GM18907 (cell line): ENCODE measurements around the gene CHRD.

Experiments
- ATAC-seq: cut with Tn5 transposase; IDR thresholded peaks from one replicate; pipeline ENCODE4 v1.9.1; 2021; ENCODE audit warnings: mild to moderate bottlenecking, moderate library complexity; ENCODE audit not compliant: unreplicated experiment

The CHRD gene

DNA sequence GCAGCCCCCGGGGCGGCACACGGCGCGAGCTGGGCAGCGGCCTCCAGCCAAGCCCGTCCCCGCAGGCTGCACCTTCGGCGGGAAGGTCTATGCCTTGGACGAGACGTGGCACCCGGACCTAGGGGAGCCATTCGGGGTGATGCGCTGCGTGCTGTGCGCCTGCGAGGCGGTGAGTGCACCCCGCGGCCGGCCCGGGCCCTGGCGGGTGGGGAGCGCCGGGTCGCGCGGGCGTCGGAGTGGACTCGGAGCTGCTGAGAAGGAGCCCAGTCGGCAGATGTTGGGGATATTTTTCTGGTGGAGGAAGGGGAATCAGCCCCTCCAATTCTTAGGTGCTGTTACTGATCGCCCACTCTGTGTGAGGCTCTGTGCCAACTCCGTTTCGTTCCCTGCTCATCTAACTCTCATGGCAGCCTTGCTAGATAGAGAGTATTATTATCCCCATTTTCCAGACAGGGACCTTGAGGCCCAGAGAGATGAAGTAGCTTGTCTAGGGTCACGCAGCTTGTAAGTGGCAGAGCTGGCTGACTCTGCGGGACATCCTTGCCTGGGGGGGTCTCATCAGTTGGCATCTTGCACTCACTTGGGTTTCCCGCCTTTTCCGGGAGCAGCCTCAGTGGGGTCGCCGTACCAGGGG is 890 bp downstream of the CHRD start:
- ATAC-seq, result no peak

DNA sequence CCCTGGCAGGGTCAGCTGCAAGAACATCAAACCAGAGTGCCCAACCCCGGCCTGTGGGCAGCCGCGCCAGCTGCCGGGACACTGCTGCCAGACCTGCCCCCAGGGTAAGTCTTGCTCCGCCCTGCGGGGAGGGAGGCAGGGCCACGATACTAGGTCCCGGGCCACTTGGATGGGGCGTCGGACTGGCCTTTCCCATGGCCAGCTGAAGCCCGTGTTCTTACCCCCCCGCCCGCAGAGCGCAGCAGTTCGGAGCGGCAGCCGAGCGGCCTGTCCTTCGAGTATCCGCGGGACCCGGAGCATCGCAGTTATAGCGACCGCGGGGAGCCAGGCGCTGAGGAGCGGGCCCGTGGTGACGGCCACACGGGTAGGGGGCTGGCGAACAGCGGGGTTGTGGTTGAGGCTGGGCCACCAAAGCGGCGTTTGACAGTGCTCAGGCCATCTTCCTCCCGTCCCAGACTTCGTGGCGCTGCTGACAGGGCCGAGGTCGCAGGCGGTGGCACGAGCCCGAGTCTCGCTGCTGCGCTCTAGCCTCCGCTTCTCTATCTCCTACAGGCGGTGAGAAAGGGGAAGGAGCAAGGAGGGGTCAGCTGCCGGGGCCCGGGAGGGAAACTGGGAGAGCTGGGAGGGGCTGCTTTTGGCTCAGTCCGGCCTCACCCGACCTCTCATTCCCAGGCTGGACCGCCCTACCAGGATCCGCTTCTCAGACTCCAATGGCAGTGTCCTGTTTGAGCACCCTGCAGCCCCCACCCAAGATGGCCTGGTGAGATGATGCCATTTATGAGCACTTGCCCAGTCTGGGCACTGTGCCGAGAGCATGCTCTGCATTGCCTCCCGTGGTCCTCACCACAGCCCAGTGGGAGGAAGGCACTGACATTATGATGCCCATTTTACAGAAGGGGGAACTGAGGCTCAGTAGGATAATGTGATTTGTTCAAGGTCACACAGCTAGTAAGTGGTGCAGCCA is 1.7 kb downstream of the CHRD start:
- ATAC-seq, result no peak

DNA sequence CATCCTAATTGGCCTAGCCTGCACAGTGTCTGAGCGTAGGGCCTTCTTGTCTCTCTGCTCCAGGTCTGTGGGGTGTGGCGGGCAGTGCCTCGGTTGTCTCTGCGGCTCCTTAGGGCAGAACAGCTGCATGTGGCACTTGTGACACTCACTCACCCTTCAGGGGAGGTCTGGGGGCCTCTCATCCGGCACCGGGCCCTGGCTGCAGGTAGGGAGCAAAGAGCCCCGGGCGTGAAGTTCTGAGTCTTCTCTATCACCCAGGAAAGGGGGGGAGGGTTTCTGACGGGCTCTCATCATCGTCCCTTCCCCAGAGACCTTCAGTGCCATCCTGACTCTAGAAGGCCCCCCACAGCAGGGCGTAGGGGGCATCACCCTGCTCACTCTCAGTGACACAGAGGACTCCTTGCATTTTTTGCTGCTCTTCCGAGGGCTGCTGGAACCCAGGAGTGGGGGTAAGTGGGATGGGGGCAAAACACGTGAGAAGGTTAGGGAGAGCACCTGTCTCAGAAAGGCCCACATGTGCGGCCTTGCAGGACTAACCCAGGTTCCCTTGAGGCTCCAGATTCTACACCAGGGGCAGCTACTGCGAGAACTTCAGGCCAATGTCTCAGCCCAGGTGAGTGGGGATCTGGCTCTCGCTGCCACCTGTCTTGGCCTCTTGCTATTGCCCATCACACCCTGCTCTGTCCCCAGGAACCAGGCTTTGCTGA is 2.6 kb downstream of the CHRD start:
- ATAC-seq, result no peak

DNA sequence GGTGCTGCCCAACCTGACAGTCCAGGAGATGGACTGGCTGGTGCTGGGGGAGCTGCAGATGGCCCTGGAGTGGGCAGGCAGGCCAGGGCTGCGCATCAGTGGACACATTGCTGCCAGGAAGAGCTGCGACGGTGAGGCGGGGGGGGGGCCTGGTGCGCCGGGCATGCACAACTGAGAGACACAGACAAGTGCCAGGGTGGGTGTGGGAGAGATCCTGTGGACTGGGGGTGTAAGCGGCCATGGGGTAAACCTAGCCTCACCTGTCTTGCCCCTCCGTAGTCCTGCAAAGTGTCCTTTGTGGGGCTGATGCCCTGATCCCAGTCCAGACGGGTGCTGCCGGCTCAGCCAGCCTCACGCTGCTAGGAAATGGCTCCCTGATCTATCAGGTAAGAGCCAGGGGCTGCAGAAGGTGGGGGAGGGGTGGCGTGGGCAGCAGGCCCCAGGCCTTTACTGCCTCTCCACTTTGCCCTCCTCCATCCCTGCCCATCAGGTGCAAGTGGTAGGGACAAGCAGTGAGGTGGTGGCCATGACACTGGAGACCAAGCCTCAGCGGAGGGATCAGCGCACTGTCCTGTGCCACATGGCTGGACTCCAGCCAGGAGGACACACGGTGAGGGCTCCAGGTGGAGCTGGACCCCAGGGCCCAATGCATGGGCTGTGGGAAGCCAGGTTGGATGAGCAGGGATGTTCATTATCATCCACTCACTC is 3.3 kb downstream of the CHRD start:
- ATAC-seq, result no peak

DNA sequence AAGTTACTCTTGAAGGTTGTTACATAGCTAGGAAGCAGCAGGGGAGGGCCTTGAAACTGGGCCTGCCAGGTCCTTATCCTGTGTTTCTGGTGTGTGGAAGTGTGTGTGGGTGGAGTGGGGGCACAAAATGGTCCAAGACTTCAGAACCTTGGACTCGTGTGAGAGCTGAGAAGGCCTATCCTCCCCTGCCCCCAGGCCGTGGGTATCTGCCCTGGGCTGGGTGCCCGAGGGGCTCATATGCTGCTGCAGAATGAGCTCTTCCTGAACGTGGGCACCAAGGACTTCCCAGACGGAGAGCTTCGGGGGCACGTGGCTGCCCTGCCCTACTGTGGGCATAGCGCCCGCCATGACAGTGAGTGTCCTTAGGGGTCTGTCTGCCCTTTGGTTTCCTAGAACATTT is 4.5 kb downstream of the CHRD start:
- no peak for ATAC-seq

DNA sequence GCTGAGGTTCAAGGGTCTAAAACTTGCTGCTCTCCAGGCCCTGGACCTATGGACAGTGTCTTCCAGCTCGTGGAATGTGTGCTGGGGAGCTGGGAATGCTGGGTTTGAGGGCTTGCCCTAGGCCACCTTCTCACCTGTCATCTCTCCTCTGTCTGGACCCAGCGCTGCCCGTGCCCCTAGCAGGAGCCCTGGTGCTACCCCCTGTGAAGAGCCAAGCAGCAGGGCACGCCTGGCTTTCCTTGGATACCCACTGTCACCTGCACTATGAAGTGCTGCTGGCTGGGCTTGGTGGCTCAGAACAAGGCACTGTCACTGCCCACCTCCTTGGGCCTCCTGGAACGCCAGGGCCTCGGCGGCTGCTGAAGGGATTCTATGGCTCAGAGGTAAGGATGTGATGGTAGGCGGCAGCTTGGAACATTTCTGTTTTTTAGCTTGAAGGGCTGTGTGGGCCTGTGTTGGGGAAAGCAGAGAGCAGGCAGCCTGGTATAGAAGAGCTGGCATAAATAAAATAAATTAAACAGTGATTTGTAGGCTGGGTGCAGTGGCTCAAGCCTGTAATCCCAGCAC is 5.1 kb downstream of the CHRD start:
- ATAC-seq, result no peak

- no peak for ATAC-seq
Observed at GRCh38 chr3:184386047-184386806, 6.4 kb downstream of the CHRD start.

DNA sequence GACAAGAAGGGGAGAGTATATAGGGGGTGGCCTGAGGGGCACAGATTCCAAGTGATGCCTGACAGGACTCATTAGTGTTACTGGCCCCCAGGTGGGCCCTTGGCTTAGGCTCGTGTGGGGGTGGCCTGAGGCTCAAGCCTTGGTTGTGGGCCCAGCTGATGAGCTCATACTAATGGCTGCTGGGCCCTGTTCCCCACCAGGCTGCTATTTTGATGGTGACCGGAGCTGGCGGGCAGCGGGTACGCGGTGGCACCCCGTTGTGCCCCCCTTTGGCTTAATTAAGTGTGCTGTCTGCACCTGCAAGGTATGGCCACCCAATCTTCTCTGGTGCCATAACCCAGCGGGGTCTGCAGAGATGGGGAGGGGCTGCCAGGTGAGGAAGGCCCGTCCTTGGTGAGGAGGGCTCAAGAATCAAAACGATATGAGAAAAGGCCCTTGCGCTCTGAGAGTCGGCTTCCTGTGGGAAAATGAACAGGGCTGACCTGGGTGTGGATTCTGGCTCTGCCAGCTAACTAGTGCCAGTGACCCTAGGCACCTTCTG is 7.4 kb downstream of the CHRD start:
- no peak for ATAC-seq

GRCh38 chr3:184388164-184388935 is 8.5 kb downstream of the CHRD start:
- no peak for ATAC-seq

- ATAC-seq, result no peak
Observed at GRCh38 chr3:184388936-184389230, 9.0 kb downstream of the CHRD start.

DNA sequence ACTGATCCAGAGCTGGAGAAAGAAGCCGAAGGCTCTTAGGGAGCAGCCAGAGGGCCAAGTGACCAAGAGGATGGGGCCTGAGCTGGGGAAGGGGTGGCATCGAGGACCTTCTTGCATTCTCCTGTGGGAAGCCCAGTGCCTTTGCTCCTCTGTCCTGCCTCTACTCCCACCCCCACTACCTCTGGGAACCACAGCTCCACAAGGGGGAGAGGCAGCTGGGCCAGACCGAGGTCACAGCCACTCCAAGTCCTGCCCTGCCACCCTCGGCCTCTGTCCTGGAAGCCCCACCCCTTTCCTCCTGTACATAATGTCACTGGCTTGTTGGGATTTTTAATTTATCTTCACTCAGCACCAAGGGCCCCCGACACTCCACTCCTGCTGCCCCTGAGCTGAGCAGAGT is 9.5 kb downstream of the CHRD start:
- no peak for ATAC-seq

DNA sequence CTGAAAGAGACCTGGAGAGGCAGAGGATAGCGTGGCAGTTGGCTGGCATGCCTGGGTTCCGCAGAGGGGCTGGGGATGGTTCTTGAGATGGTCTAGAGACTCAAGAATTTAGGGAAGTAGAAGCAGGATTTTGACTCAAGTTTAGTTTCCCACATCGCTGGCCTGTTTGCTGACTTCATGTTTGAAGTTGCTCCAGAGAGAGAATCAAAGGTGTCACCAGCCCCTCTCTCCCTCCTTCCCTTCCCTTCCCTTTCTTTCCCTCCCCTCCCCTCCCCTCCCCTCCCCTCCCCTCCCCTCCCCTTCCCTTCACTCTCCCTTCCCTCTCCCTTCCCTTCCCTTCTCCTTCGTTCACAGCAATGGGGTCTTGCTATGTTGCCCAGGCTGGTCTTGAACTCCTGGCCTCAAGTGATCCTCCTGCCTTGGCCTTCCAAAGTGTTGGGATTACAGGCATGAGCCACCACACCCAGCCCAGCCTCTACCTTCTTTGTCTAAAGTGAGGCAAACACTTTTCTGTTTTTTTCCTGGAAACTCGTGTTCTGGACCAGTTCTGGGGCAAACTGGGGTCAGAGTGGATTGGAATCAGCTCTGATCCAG is 10.2 kb downstream of the CHRD start:
- ATAC-seq, result no peak

- no peak for ATAC-seq
Observed at GRCh38 chr3:184391266-184391665, 11.4 kb downstream of the CHRD start.

DNA sequence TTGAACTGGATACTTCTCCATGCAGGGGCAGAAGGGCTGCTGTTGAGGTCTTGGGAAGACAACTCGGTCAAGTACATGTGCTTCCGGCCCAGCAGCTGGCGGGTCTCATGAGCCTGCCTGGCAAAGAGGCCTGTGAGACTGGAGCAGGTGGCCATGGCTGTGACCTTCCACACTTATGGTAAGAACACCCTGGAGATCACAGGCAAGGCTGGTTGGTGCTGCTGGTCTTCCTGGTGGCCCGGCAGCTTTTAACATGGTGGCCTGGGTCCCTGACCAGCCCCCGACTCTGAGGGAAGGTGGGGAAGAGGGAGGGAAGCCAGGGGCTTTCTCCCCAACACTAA is 15.4 kb downstream of the CHRD start:
- ATAC-seq, result no peak

GRCh38 chr3:184399410-184399809 is 19.6 kb downstream of the CHRD start:
- ATAC-seq, result no peak

DNA sequence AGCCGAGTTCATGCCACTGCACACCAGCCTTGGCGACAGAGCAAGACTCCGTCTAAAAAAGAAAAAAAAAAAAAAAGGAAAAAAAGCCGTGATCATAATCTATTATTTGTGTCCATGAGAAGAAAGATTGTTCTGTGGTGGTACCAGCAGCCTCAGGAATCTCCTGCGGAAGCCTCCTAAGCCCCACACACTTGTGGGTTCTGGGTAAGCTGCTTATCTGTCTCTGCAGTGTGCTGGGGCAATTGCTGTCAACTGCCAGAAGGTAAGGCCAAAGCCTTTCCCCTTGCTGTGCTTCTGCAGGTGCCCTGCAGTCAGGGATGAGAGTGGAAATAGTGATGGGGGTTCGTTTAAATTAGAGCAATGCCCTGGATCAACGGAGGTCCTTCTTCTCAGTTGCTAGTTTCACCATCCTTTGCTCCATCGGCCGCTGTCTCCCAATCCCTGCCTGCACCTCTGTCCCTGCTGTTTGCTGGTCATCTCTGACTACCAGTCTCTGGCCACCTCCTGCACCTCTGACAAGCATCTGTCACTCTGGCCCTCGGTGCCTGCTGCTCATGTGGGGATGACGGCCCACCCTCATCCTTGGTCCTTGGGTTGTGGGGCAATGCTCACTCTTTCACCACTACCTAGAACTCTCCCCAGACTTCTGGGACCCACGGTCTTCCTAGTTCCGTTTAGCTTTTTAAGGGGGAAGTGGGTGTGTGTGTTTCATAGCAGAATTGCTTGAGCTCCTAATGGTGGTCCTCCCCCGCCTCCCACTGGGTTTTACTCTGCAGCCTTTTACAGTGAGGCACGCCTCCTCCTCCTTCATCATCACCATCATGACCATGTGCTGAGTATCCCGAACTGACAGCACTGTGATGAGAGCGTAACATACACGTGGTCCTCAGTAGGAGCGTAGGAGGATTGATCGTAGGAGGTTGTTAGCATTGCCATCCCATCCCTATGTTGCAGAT is 25.5 kb downstream of the CHRD start:
- no peak for ATAC-seq

DNA sequence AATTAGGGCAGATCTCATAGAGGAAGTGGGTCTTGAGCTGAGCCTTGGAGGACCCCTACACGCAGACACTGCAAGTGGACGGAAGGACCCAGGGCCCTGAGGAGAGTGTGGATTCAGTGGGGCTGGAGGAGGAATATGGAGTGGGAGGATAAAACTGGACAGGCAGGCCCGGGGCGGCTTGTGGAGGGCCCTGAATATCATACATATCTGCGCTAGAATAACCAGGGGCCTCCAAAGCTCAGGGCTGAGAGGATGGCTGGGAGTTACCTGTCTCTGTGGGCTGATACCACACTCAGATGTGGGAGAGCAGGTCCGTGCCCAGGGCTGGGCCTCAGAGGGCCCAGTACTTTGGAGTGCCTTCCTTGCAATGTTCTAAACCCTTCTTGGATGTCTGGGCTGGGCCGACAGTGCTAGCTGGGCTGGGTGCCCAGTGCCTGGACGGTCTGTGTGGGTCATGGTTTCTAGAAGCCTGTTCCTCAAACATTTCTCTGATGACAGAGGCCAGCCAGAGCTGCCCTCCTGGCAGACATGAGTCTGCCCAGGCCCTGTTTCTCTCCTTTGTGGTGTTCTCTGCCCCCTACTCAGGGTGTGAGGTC is 29.6 kb downstream of the CHRD start:
- no peak for ATAC-seq
